ENCODE measurements around the gene ADAMTS3. TPM values are rescaled to one million over a fixed set of nuclear protein-coding genes. Genes with fewer than 3 reads are reported as not detected.

The ADAMTS3 gene
- total and polyA plus RNA-seq, 2 of the 13 experiments (the other 11 are each of a cell fraction or from before 2014, with no cell fraction given), result not detected

DNA sequence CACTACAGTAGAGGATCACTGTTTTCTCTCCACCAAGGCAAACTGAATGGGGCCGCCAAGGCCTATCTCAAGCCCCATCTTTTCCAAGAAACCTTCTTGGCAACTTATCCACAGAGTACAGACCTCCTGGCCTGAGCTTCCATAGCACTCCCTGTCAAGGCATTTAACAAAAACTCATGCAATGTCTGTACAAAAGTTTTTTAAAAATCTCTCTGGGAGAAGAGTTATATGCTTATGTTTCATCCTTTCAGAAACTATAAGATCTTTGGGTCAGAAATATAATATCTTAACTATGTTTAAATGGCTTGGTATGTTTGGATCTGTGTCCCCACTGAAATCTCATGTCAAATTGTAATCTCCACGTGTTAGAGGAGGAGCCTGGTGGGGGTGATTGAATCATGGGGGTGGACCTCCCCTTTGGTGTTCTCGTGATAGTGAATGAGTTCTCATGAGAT lies 13.6 kb downstream of the ADAMTS3 start:
- Histone ChIP-seq H3K4me1 (ENCODE audit: insufficient read depth, low read length) (no peaks in the 10 kb centered on the region), H3K9me3 (ENCODE audit: low read length) (no peaks in the 10 kb centered on the region), H3K4me3 (replicated peaks in 1 of 3; ENCODE audit: insufficient read depth in 1 of 3, low read depth in 2 of 3, low read length in 3 of 3) (no peak overlapping the region), H3K4me2 (ENCODE audit: low read depth, low read length) (no peak overlapping the region), H3K27me3 (ENCODE audit: control insufficient read depth in 1 of 2, insufficient read depth in 2 of 2, low read length in 2 of 2) (no peaks in the 10 kb centered on the region), H3K9ac (ENCODE audit: insufficient read depth, low read depth, low read length) (no peak overlapping the region), H3K27ac (ENCODE audit: extremely low read length, insufficient read depth, low read length) (no peak overlapping the region), H3K79me2 (ENCODE audit: insufficient read depth, low read length) (no peaks in the 10 kb centered on the region), H2AFZ (ENCODE audit: low read length) (no peak overlapping the region), H3K36me3 (replicated peaks in 1 of 2; ENCODE audit: control insufficient read depth in 1 of 2, insufficient read depth in 2 of 2, low read length in 2 of 2) (no peaks in the 10 kb centered on the region), H4K20me1 (ENCODE audit: insufficient read depth, low read length) (no peaks in the 10 kb centered on the region)
- no peak for TF ChIP-seq HMG20B (CRISPR knock-in tag; conservative IDR thresholded peaks at IDR 0.05)
- TF ChIP-seq, protein P1, sequence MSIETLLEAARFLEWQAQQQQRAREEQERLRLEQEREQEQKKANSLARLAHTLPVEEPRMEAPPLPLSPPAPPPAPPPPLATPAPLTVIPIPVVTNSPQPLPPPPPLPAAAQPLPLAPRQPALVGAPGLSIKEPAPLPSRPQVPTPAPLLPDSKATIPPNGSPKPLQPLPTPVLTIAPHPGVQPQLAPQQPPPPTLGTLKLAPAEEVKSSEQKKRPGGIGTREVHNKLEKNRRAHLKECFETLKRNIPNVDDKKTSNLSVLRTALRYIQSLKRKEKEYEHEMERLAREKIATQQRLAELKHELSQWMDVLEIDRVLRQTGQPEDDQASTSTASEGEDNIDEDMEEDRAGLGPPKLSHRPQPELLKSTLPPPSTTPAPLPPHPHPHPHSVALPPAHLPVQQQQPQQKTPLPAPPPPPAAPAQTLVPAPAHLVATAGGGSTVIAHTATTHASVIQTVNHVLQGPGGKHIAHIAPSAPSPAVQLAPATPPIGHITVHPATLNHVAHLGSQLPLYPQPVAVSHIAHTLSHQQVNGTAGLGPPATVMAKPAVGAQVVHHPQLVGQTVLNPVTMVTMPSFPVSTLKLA (IDR thresholded peaks at IDR 0.05), result peak; percentile 77
- WGBS (ENCODE audit: low lambda C conversion rate), result 2% methylated on average over 3 of the region's 3 CpGs
- ChIA-PET CTCF (ENCODE audit: low intra/inter-chr PET ratio, low total read pairs) (no interaction called here), POLR2A (no interaction called here)
- FAIRE-seq (no peak), DNase-seq (ENCODE audit: low spot score) (no peak), ATAC-seq (no peak)
- in situ Hi-C loops (cut with HindIII; ENCODE audit: extremely low pct_ligation_motif_present, low pct_unique_long_range_greater_than_20kb) (no loop called here), intact Hi-C loops (cut with micrococcal nuclease; ENCODE audit: unreplicated experiment) (no loop called here)
- no TSS peak for BruUV-seq (replicated peaks)

DNA sequence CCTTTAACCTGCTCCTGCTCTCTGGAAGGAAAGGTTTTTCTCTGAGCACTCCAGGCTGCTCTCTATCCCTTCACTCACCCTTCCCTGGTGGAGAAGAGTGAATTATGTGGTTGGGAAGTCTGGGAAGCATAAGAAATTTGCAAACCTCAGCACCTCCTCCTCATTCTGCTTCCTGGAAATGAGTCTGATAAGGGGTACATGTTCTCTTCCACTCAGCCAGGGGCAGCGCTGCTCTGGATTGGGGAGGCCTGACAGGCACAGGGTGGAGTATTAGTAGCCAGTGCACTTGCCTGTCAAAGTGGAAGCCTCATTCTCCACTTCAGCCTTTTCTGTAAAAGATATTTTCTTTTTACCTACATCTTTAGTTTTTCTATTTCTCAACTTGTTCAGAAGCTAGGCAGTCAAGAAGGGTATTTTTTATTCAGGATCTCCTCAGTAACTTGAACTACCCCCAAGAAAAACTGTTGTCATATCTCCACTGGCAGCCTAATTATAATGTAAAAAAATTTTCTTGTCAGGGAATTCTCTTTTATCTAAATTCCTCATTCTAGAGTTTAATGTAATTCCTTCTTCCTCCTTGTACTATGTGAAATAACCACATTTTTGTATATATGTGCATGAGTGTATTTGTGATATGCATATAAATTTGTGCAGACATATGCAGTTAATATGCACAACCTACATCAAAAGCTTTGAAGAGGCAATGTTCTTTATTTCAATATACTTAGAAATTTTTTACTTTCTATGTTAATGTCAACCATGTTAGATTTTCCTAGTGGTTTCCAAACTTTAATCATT lies 15.3 kb downstream of the ADAMTS3 start:
- Histone ChIP-seq H3K4me1 (ENCODE audit: insufficient read depth, low read length) (no peaks in the 10 kb centered on the region), H3K36me3 (replicated peaks in 1 of 2; ENCODE audit: control insufficient read depth in 1 of 2, insufficient read depth in 2 of 2, low read length in 2 of 2) (no peaks in the 10 kb centered on the region), H3K79me2 (ENCODE audit: insufficient read depth, low read length) (no peaks in the 10 kb centered on the region), H2AFZ (ENCODE audit: low read length) (no peak overlapping the region), H3K9ac (ENCODE audit: insufficient read depth, low read depth, low read length) (no peak overlapping the region), H3K27me3 (ENCODE audit: control insufficient read depth in 1 of 2, insufficient read depth in 2 of 2, low read length in 2 of 2) (no peaks in the 10 kb centered on the region), H3K4me3 (replicated peaks in 1 of 3; ENCODE audit: insufficient read depth in 1 of 3, low read depth in 2 of 3, low read length in 3 of 3) (no peak overlapping the region), H4K20me1 (ENCODE audit: insufficient read depth, low read length) (no peaks in the 10 kb centered on the region), H3K27ac (ENCODE audit: extremely low read length, insufficient read depth, low read length) (no peak overlapping the region), H3K9me3 (ENCODE audit: low read length) (no peaks in the 10 kb centered on the region), H3K4me2 (ENCODE audit: low read depth, low read length) (no peak overlapping the region)
- ChIA-PET POLR2A (no interaction called here), CTCF (ENCODE audit: low intra/inter-chr PET ratio, low total read pairs) (no interaction called here)
- intact Hi-C loops (cut with micrococcal nuclease; ENCODE audit: unreplicated experiment), result no loop called here
- no peak for FAIRE-seq
- in situ Hi-C loops (cut with HindIII; ENCODE audit: extremely low pct_ligation_motif_present, low pct_unique_long_range_greater_than_20kb), result no loop called here
- WGBS (ENCODE audit: low lambda C conversion rate), result 0% methylated on average over 1 of the region's 1 CpG
- DNase-seq (ENCODE audit: low spot score), result no peak
- BruUV-seq (replicated peaks), result no TSS peak
- ATAC-seq, result no peak
- TF ChIP-seq ZSCAN9 (CRISPR knock-in tag; IDR thresholded peaks at IDR 0.05; ENCODE audit: borderline replicate concordance) (no peak), MEIS1 (CRISPR knock-in tag; IDR thresholded peaks at IDR 0.05; ENCODE audit: borderline replicate concordance) (no peak), ZBTB26 (CRISPR knock-in tag; IDR thresholded peaks at IDR 0.05; ENCODE audit: borderline replicate concordance) (no peak), ZNF430 (CRISPR knock-in tag; IDR thresholded peaks at IDR 0.05) (no peak), ZNF207 (IDR thresholded peaks at IDR 0.05; ENCODE audit: borderline replicate concordance) (no peak), SAFB2 (CRISPR knock-in tag; IDR thresholded peaks at IDR 0.05; ENCODE audit: borderline replicate concordance, low read depth) (no peak), ZNF737 (CRISPR knock-in tag; IDR thresholded peaks at IDR 0.05; ENCODE audit: borderline replicate concordance) (no peak), PLRG1 (conservative IDR thresholded peaks at IDR 0.05) (no peak), ZNF792 (CRISPR knock-in tag; IDR thresholded peaks at IDR 0.05) (no peak), SP5 (CRISPR knock-in tag; IDR thresholded peaks at IDR 0.05; ENCODE audit: borderline replicate concordance, low read depth) (no peak), CSRNP2 (CRISPR knock-in tag; conservative IDR thresholded peaks at IDR 0.05; ENCODE audit: low read depth) (no peak)
- TF ChIP-seq, protein P2, sequence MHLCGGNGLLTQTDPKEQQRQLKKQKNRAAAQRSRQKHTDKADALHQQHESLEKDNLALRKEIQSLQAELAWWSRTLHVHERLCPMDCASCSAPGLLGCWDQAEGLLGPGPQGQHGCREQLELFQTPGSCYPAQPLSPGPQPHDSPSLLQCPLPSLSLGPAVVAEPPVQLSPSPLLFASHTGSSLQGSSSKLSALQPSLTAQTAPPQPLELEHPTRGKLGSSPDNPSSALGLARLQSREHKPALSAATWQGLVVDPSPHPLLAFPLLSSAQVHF (CRISPR knock-in tag; IDR thresholded peaks at IDR 0.05), result no peak

All from HepG2 (cell line).